ENCODE measurements around the gene NDP. TPM values are rescaled to one million over a fixed set of nuclear protein-coding genes. Genes with fewer than 3 reads are reported as not detected.
"Not testable (repeated sequence)": the region's sequence is repeated elsewhere in the genome, so short reads cannot be mapped to it uniquely, and the experiment has no call there.

The NDP gene
- polyA plus RNA-seq, 3 donors, result 0.03 TPM; not detected in 2

DNA sequence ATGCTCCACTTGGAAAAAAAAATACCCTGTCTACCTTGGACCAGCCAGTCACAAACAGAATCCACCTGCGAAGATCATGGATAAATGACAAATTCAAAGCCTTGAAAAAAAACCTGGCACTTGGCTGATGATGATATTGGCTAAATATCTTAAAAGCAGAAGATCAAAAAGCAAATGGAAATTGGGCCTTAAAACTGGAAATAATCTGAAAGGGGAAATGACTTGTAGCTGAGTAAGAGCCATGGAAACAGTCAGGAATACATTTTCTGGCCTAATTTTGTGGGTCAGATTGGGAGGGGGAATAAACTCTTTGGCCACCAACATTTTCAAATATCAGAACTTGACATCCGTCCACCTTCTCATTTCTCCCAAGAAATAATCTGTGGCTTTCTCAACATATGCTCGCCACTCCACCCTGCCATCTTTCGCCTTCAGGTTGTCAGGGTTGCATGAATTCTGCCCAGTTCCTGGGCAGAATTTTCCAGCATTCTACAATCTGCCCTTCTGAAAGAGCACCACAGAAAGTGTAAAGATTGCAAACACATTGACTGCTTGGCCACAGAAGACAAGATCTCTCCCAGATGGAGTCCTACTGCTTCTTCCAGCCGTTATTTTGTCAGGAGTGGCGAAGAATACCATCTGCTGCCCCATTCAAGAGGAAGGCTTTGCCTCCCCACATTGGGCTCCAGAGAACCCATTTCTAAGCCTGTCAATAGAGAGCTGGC lies 1.7 kb upstream of the NDP start:
- H3K27ac ChIP-seq (ENCODE audit: low read depth, low read length), result no peak overlapping the region
- WGBS, 3 donors, result 89 to 96% (median 92%) methylated on average over 6 of the region's 6 CpGs

GRCh38 chrX:43974100-43974475 lies 898 bp upstream of the NDP start:
- H3K27ac ChIP-seq (ENCODE audit: low read depth, low read length), result no peak overlapping the region
- WGBS, 3 donors, result 43 to 82% (median 61%) methylated on average over 2 of the region's 2 CpGs

GRCh38 chrX:43971966-43972961 lies 926 bp downstream of the NDP start:
- H3K27ac ChIP-seq (ENCODE audit: low read depth, low read length), result no peak overlapping the region
- 44 to 63% (median 46%) methylated on average over 18 to 19 of the region's 19 CpGs for WGBS, 3 donors

DNA sequence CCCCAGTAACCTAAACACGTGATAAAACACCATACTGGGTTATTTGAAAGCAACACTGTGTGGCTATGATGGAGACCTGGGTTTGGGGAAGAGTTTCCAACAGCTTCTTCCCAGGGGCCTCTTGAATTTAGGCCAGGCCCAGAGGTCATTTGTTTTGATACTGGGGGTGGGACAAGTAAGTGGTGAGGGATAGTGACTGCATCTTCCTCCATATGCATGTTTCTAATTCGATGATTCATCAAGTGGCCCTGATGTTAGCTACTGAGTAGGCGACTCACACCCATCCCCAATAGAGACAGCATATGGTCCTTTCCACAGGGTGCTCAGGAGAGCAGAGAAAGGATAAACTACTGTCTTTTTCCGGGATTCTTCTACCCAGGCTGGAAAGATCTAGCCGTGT lies 2.7 kb downstream of the NDP start:
- no peak overlapping the region for H3K27ac ChIP-seq (ENCODE audit: low read depth, low read length)
- WGBS, 3 donors, result 73 to 89% (median 82%) methylated on average over 5 of the region's 5 CpGs

DNA sequence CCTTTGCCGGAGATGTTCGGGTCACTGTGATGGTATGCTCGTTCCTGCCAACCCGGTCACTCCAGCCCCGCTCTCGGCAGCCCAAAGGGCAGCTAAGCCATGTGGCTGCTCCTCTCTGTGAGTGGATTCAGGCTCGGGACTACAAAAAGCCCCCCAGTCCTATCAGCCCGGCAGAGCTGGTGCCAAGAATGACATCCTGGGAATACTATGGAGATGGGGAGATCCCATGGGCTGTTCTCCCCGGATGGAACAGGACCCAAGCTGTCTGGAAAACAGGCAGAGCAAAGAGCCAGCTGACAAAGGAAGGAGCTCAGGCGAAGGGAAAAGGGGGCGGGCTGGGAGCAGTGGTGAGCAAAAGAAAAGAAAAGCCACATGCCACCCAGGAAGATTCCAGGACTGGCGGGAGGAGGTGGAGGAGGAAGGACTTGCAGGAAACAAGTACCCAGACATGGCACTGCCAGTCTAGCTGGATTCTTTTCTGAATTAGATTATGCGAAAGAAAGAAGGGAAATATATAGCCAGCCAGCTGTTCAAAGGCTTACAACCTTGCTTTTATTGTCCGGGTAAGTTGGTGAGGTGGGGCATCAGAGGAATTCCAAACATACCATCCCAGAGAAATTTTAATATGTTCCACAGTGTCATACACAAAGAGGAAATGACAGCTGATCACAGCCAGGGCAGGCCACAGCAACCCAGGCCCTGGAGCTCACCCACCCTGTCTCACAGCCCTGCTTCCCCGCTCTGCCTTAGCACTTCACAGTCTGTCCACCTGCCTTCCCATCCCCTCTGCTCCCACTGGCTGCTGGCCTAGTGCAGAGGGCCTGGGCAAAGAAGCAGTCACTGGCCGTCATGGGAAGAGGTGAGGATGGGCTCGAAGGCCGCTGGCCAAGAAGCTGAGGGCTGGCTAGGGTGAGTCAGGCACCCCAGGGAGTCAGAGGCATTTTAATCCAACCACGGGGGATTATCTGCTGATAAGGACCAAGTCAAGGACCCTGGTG lies 3.4 kb downstream of the NDP start:
- 62 to 82% (median 78%) methylated on average over 19 of the region's 19 CpGs for WGBS, 3 donors
- H3K27ac ChIP-seq (ENCODE audit: low read depth, low read length), result no peak overlapping the region

- no peak overlapping the region for H3K27ac ChIP-seq (ENCODE audit: low read depth, low read length)
- WGBS, 3 donors, result 71 to 80% (median 71%) methylated on average over 4 of the region's 4 CpGs
Observed at GRCh38 chrX:43968359-43968781, 4.8 kb downstream of the NDP start.

DNA sequence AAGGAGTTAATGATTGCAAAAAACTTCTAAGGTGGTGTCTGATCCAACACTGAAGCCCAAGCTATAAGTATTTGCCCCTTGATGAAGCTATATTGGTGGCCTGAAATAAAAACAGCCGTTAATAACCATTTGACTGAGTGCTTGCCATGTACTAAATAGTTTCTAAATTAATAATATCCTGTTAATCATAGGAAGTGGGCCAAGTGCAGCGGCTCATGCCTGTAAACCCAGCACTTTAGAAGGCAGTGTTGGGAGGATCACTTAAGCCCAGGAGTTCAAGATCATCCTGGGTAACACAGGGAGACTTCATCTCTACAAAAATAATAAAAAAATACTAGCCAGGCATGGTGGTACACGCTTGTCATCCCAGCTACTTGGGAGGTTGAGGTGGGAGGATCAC lies 8.3 kb downstream of the NDP start:
- H3K27ac ChIP-seq (ENCODE audit: low read depth, low read length), result no peak overlapping the region
- 67 to 75% (median 68%) methylated on average over 3 of the region's 3 CpGs for WGBS, 3 donors

- no peak overlapping the region for H3K27ac ChIP-seq (ENCODE audit: low read depth, low read length)
- 80 to 90% (median 85%) methylated on average over 3 of the region's 3 CpGs for WGBS, 3 donors
Observed at GRCh38 chrX:43963726-43964125, 9.5 kb downstream of the NDP start.

- 89 to 95% (median 90%) methylated on average over 6 to 9 of the region's 9 CpGs for WGBS, 3 donors
- H3K27ac ChIP-seq (ENCODE audit: low read depth, low read length), result no peak overlapping the region
Observed at GRCh38 chrX:43962636-43963035, 10.6 kb downstream of the NDP start.

DNA sequence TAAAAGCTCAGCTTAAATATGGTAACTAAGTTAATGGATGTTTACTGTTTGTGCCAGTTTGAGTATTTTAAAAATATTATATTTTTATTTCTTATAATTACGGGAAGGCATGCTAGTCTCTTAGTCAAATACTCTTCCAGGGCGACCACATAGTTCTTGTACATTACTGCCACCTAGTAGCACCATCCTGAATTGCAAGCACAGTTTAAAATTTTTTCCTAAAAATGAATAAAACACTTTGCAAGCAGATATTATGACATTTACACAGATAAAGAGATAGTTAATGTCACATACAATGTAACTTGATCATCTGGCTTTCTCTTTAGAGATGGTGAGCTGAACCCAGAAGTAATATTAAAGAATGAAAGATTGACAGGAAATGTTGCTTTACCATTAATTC lies 11.5 kb downstream of the NDP start:
- H3K27ac ChIP-seq (ENCODE audit: low read depth, low read length), result no peak overlapping the region
- WGBS, 3 donors, result 44 to 70% (median 61%) methylated on average over 2 of the region's 2 CpGs

DNA sequence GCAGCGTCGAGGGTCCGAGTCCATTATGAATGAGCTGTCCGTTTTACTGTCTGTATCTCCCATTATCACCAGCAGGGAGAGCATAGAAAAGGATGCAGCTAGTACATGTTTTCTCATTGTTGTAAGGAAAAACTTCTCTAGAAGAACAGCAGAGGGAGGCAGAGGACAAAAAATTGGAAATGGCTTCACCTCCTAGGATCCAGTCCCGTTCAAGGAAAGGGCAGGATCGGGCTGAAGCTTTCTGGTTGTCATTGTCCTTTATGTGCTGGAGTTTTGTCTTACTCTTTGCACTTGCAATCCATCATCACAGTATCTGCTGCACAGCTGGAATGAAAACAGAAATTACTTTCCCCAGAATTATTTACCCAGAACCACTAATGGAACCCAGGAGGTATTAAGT lies 14.7 kb downstream of the NDP start:
- WGBS, 3 donors, result 1 to 3% (median 1%) methylated on average over 6 of the region's 6 CpGs
- H3K27ac ChIP-seq (ENCODE audit: low read depth, low read length), result no peak overlapping the region

- no peak overlapping the region for H3K27ac ChIP-seq (ENCODE audit: low read depth, low read length)
Observed at GRCh38 chrX:43956034-43956433, 17.2 kb downstream of the NDP start.

DNA sequence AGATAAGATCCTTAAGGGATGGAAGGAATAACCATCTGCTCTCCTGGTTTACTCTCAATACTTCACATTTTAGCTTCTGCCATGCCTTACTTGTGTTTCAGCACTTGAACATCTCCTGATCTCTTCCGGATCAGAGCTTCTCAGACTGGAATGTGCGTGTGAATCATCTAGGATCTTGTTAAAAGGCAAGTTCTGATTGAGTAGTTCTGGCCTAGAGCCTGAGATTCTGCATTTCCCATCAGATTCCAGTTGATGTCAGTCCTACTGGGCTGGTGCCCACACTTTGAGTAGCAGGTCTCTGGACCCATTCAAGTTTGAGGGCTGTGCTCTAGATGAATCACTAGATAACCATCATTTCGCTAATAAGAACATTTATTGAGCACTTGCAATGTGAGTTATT lies 20.0 kb downstream of the NDP start:
- 77 to 92% (median 90%) methylated on average over 3 of the region's 3 CpGs for WGBS, 3 donors
- H3K27ac ChIP-seq (ENCODE audit: low read depth, low read length), result no peak overlapping the region

- no peak overlapping the region for H3K27ac ChIP-seq (ENCODE audit: low read depth, low read length)
- WGBS, 3 donors, result 1 to 15% (median 14%) methylated on average over 10 to 15 of the region's 15 CpGs
Observed at GRCh38 chrX:43949669-43950068, 23.5 kb downstream of the NDP start.

GRCh38 chrX:43940816-43941474 lies 32.2 kb downstream of the NDP start:
- H3K27ac ChIP-seq (ENCODE audit: low read depth, low read length), result no peak overlapping the region
- 55 to 60% (median 57%) methylated on average over 2 of the region's 2 CpGs for WGBS, 3 donors

GRCh38 chrX:43939187-43939926 lies 33.8 kb downstream of the NDP start:
- no peak overlapping the region for H3K27ac ChIP-seq (ENCODE audit: low read depth, low read length)
- 86 to 94% (median 93%) methylated on average over 3 of the region's 3 CpGs for WGBS, 3 donors

GRCh38 chrX:43922032-43922431 lies 51.2 kb downstream of the NDP start:
- not testable (repeated sequence) for H3K27ac ChIP-seq (ENCODE audit: low read depth, low read length)
- WGBS, 3 donors, result 82 to 88% (median 83%) methylated on average over 3 of the region's 3 CpGs

Measured in adipose tissue (tissue), 3 donors.